ENCODE results near the gene WASF1. TPM values are rescaled to one million over a fixed set of nuclear protein-coding genes. Genes with fewer than 3 reads are reported as not detected.
A peak's percentile ranks its signal among the peaks of the same experiment; 100 is the strongest.

Gene WASF1
- total and polyA plus RNA-seq, 2 donors (not counting 3 experiments of a cell fraction or from before 2014, with no cell fraction given): 20.9 to 27.5 TPM

GRCh38 chr6:110191477-110191876 is 12.0 kb upstream of the WASF1 start:
- no peak overlapping the region for H3K4me3 ChIP-seq (replicated peaks in 1 of 3; ENCODE audit: insufficient read depth in 1 of 3, low read depth in 1 of 3, low read length in 3 of 3)
- no TSS peak for BruUV-seq (replicated peaks)
- no peak overlapping the region for H2AFZ ChIP-seq (ENCODE audit: low read depth, low read length)
- CTCF ChIA-PET: no interaction called here
- dilution Hi-C loops (cut with MboI; ENCODE audit: extremely low pct_ligation_motif_present, low sequenced_read_pairs) (no loop called here), intact Hi-C loops (cut with micrococcal nuclease) (no loop called here)
- peaks cover 6% of the 10 kb centered on the region for H4K20me1 ChIP-seq (replicated peaks; ENCODE audit: control insufficient read depth, extremely low read depth, insufficient read depth, low read length)
- H3K4me1 ChIP-seq (ENCODE audit: control insufficient read depth, extremely low read depth, insufficient read depth, low read length): peaks cover 16% of the 10 kb centered on the region
- H3K36me3 ChIP-seq (ENCODE audit: control insufficient read depth in 2 of 2, extremely low read depth in 1 of 2, insufficient read depth in 2 of 2, low read length in 2 of 2): peaks cover 0 to 2% of the 10 kb centered on the region in 2 experiments
- no peaks in the 10 kb centered on the region for H3K27me3 ChIP-seq (ENCODE audit: control insufficient read depth in 2 of 2, insufficient read depth in 2 of 2, low read length in 2 of 2)
- H3K4me2 ChIP-seq (ENCODE audit: insufficient read depth, low read length): peak overlapping the region; percentile 38
- TF ChIP-seq GATA2 (IDR thresholded peaks at IDR 0.05; ENCODE audit: insufficient read depth, insufficient read length, low read depth, low read length) (peak; percentile 69), FOS (IDR thresholded peaks at IDR 0.05; ENCODE audit: borderline replicate concordance, insufficient read depth, low read length) (peak; percentile 8), EZH2 (IDR thresholded peaks at IDR 0.05; ENCODE audit: borderline replicate concordance, low read depth, low read length, severe bottlenecking) (no peak)
- FAIRE-seq (peak; percentile 73), DNase-seq (ENCODE audit: low read depth, low spot score) (peak; percentile 54)
- H3K9me1 ChIP-seq (replicated peaks; ENCODE audit: control insufficient read depth, extremely low read depth, insufficient read depth, low read length): no peaks in the 10 kb centered on the region
- H3K9ac ChIP-seq (replicated peaks; ENCODE audit: extremely low read depth, insufficient read depth, low read length): no peak overlapping the region
- no peaks in the 10 kb centered on the region for H3K9me3 ChIP-seq (replicated peaks; ENCODE audit: control insufficient read depth, insufficient read depth, low read length)
- POLR2A ChIA-PET: no interaction called here
- no peak overlapping the region for H3K27ac ChIP-seq (ENCODE audit: insufficient read depth, low read depth, low read length)
- H3K79me2 ChIP-seq (ENCODE audit: control insufficient read depth, insufficient read depth, low read length): peaks cover 54% of the 10 kb centered on the region

- DNase-seq (ENCODE audit: low read depth, low spot score): no peak
- Histone ChIP-seq H3K9me1 (replicated peaks; ENCODE audit: control insufficient read depth, extremely low read depth, insufficient read depth, low read length) (no peaks in the 10 kb centered on the region), H3K4me1 (ENCODE audit: control insufficient read depth, extremely low read depth, insufficient read depth, low read length) (peaks cover 16% of the 10 kb centered on the region), H3K4me3 (replicated peaks in 1 of 3; ENCODE audit: insufficient read depth in 1 of 3, low read depth in 1 of 3, low read length in 3 of 3) (no peak overlapping the region), H3K9me3 (replicated peaks; ENCODE audit: control insufficient read depth, insufficient read depth, low read length) (no peaks in the 10 kb centered on the region), H3K27ac (ENCODE audit: insufficient read depth, low read depth, low read length) (no peak overlapping the region), H4K20me1 (replicated peaks; ENCODE audit: control insufficient read depth, extremely low read depth, insufficient read depth, low read length) (peaks cover 6% of the 10 kb centered on the region), H3K36me3 (ENCODE audit: control insufficient read depth in 2 of 2, extremely low read depth in 1 of 2, insufficient read depth in 2 of 2, low read length in 2 of 2) (peaks cover 0 to 2% of the 10 kb centered on the region in 2 experiments), H3K9ac (replicated peaks; ENCODE audit: extremely low read depth, insufficient read depth, low read length) (no peak overlapping the region), H2AFZ (ENCODE audit: low read depth, low read length) (no peak overlapping the region), H3K79me2 (ENCODE audit: control insufficient read depth, insufficient read depth, low read length) (peaks cover 57% of the 10 kb centered on the region), H3K4me2 (ENCODE audit: insufficient read depth, low read length) (no peak overlapping the region), H3K27me3 (ENCODE audit: control insufficient read depth in 2 of 2, insufficient read depth in 2 of 2, low read length in 2 of 2) (no peaks in the 10 kb centered on the region)
- dilution Hi-C loops (cut with MboI; ENCODE audit: extremely low pct_ligation_motif_present, low sequenced_read_pairs) (no loop called here), intact Hi-C loops (cut with micrococcal nuclease) (no loop called here)
- POLR2A ChIA-PET: no interaction called here
- no TSS peak for BruUV-seq (replicated peaks)
- CTCF ChIA-PET: no interaction called here
- TF ChIP-seq MYC (IDR thresholded peaks at IDR 0.05; ENCODE audit: low read depth, low read length): no peak
- no peak for TF ChIP-seq EZH2 (IDR thresholded peaks at IDR 0.05; ENCODE audit: borderline replicate concordance, low read depth, low read length, severe bottlenecking)
- TF ChIP-seq CTCF (IDR thresholded peaks at IDR 0.05; ENCODE audit: extremely low read depth in 1 of 2, insufficient read depth in 1 of 2, low read depth in 1 of 2, low read length in 2 of 2): no peak
- TF ChIP-seq FOS (IDR thresholded peaks at IDR 0.05; ENCODE audit: borderline replicate concordance, insufficient read depth, low read length): no peak
- TF ChIP-seq JUN (IDR thresholded peaks at IDR 0.05; ENCODE audit: borderline replicate concordance, insufficient read depth, insufficient read length, low read depth): no peak
- TF ChIP-seq GATA2 (IDR thresholded peaks at IDR 0.05; ENCODE audit: insufficient read depth, insufficient read length, low read depth, low read length): no peak
- no peak for TF ChIP-seq POLR2AphosphoS5 (IDR thresholded peaks at IDR 0.05; ENCODE audit: insufficient read depth, low read depth, low read length)
- no peak for TF ChIP-seq POLR2A (IDR thresholded peaks at IDR 0.05; ENCODE audit: low read depth, low read length)
- TF ChIP-seq MAX (IDR thresholded peaks at IDR 0.05; ENCODE audit: insufficient read depth, insufficient read length): no peak
- FAIRE-seq: no peak
Observed at GRCh38 chr6:110190726-110191125, 11.3 kb upstream of the WASF1 start.
